HFFc6 (cell line): ENCODE results near the gene NEMP2. TPM values are rescaled to one million over a fixed set of nuclear protein-coding genes. Genes with fewer than 3 reads are reported as not detected.
A peak's percentile ranks its signal among the peaks of the same experiment; 100 is the strongest.
"Not testable (repeated sequence)": the region's sequence is repeated elsewhere in the genome, so short reads cannot be mapped to it uniquely, and the experiment has no call there.

Experiments used
- DNase-seq: peaks from one replicate; pipeline ENCODE4 v3.0.0-alpha.2; 2018
- H3K27ac Mint-ChIP-seq: 2 replicates; pipeline ENCODE4 v1.8.0; 2020; ENCODE audit warnings: mild to moderate bottlenecking, mixed read lengths
- H3K27me3 Mint-ChIP-seq: 2 replicates; pipeline ENCODE4 v1.8.0; 2021; ENCODE audit warnings: mild to moderate bottlenecking, moderate library complexity, mixed read lengths; ENCODE audit not compliant: insufficient read depth
- H3K36me3 Mint-ChIP-seq: 2 replicates; pipeline ENCODE4 v1.8.0; 2021; ENCODE audit warnings: low read depth, mixed read lengths
- H3K4me1 Mint-ChIP-seq: 2 replicates; pipeline ENCODE4 v1.8.0; 2020; ENCODE audit warnings: low read depth, mixed read lengths
- H3K4me3 Mint-ChIP-seq: 2 replicates; pipeline ENCODE4 v1.8.0; 2020; ENCODE audit warnings: mild to moderate bottlenecking, moderate library complexity, mixed read lengths
- H3K9me3 Mint-ChIP-seq: 2 replicates; pipeline ENCODE4 v1.8.0; 2020; ENCODE audit warnings: mild to moderate bottlenecking, mixed read lengths
- CTCF ChIP-seq: fragments of 200-600 bp; sonication (generic); IDR thresholded peaks from 2 replicates; pipeline ENCODE4 v1.5.0; 2021; ENCODE audit warnings: antibody characterized with exemption, mild to moderate bottlenecking
- total RNA-seq, 6 experiments: library from RNA; stranded (reverse); fragmentation: NEBNext Ultra II Directional; extraction: Animal tissue kit (Norgen Biotek cat#: 25700); gene quantifications; 2 replicates in 1 of 6; 3 replicates in 5 of 6; pipeline ENCODE4 v1.2.3, GENCODE V29; 2021

Gene NEMP2
- total RNA-seq, 6 experiments from 2014 or later = 1.5 to 7.4 (median 6.5) TPM

DNA sequence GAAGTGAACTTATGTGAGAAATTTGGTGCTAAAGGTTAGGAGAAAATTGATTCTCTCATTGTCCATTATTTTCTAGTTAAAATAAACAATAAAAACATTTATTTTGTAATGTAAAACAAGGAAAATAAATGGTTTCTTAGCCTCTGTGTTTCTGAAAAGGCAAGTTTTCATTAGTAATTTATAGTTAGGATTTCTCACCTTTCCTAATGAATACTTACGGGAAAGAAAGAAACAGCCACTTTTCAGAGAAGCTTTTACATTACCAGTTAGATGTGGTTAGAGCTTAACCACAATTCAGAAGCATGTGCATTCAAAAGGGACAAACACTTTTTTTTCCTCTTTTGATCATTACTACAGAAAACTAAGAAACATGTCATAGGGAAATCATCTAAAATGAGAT is 18.8 kb downstream of the NEMP2 start:
- Mint-ChIP-seq H3K4me1 (no peaks in the 10 kb centered on the region), H3K27me3 (no peaks in the 10 kb centered on the region), H3K27ac (no peak overlapping the region), H3K9me3 (no peaks in the 10 kb centered on the region), H3K36me3 (no peaks in the 10 kb centered on the region), H3K4me3 (no peak overlapping the region)
- TF ChIP-seq CTCF = no peak
- no peak for DNase-seq

GRCh38 chr2:190514676-190515075 is 19.8 kb downstream of the NEMP2 start:
- Mint-ChIP-seq H3K27ac (no peak overlapping the region), H3K4me3 (no peak overlapping the region), H3K27me3 (no peaks in the 10 kb centered on the region), H3K36me3 (no peaks in the 10 kb centered on the region), H3K9me3 (no peaks in the 10 kb centered on the region), H3K4me1 (no peaks in the 10 kb centered on the region)
- TF ChIP-seq CTCF = no peak
- DNase-seq = no peak

DNA sequence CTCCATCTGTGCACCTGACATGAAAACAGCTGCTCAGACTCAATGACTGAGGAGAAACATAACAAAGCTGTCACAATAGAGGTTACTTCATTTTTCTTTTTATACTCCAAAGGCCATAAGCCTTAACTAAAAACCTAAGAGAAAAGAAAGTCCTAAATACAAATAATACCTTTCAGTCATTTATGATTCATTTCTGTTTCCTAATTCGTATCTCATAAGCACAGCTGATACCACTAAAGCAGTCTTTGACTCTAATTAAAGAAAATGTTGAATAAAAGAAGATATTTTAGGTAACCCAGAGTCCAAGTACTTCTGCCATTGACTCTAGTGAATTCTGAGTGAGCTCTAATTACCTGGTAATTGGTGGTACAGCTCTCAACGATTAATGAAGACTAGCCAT is 20.6 kb downstream of the NEMP2 start:
- Mint-ChIP-seq H3K36me3 (no peaks in the 10 kb centered on the region), H3K27me3 (no peaks in the 10 kb centered on the region), H3K4me3 (no peak overlapping the region), H3K4me1 (no peaks in the 10 kb centered on the region), H3K9me3 (no peaks in the 10 kb centered on the region), H3K27ac (no peak overlapping the region)
- no peak for DNase-seq
- TF ChIP-seq CTCF = no peak

DNA sequence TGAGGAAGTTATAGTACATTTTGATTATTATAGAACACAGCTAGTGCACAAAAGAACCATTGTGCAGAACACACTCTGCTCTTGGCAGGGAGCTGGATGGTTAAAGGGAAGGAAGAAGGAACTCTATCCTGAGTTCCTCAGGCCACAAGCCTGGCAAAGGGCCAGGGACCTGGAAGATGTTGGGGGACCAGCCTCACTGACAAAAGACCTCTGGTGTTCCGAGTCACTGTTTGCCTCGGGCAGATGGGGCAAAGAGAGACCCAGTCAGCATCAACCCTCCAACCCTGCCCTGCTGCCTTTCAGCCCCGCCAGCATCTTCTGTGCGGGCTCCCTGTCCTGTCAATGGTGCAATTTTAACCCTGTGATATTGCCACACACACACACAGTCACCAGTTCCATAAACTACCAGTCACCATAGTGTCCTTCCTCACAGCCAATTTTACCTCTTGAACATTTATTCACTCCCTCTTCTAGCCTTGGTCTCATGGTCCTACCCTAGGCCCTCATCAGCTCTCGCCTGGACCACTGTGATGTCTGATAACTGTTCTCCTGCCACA is 21.9 kb downstream of the NEMP2 start:
- no peak for TF ChIP-seq CTCF
- H3K9me3 Mint-ChIP-seq = no peaks in the 10 kb centered on the region
- no peaks in the 10 kb centered on the region for H3K36me3 Mint-ChIP-seq
- no peak overlapping the region for H3K4me3 Mint-ChIP-seq
- no peak overlapping the region for H3K27ac Mint-ChIP-seq
- H3K27me3 Mint-ChIP-seq = no peaks in the 10 kb centered on the region
- no peak for DNase-seq
- no peaks in the 10 kb centered on the region for H3K4me1 Mint-ChIP-seq

GRCh38 chr2:190511104-190511503 is 23.4 kb downstream of the NEMP2 start:
- Mint-ChIP-seq H3K27me3 (no peaks in the 10 kb centered on the region; the same call in 1 of the 2 replicates), H3K4me1 (no peaks in the 10 kb centered on the region), H3K27ac (no peak overlapping the region), H3K36me3 (no peaks in the 10 kb centered on the region), H3K9me3 (no peaks in the 10 kb centered on the region), H3K4me3 (no peak overlapping the region)
- peak; percentile 82 for TF ChIP-seq CTCF
- DNase-seq = peak; percentile 13

DNA sequence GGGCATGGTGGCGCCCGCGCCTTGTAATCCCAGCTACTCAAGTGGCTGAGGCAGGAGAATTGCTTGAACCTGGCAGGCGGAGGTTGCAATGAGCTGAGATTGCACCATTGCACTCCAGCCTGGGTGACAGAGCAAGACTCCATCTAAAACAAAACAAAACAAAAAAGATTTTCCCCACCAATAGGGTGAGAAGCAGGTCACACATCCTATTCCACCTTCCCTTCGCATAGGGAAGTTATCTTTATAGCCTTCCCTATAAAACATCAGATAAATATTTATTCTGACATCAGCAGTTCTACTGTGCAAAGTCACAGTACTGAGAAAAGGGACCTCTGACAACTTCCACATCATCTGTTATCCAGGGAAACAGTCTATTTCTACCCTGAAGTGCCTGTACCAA is 24.6 kb downstream of the NEMP2 start:
- not testable (repeated sequence) for DNase-seq, H3K27me3 Mint-ChIP-seq, H3K4me3 Mint-ChIP-seq, H3K36me3 Mint-ChIP-seq, H3K4me1 Mint-ChIP-seq, H3K9me3 Mint-ChIP-seq, H3K27ac Mint-ChIP-seq
